ENCODE results near the gene MAPK13. TPM values are rescaled to one million over a fixed set of nuclear protein-coding genes. Genes with fewer than 3 reads are reported as not detected.

MAPK13 gene
- total RNA-seq, 1 experiment from 2014 or later = 146 TPM

DNA sequence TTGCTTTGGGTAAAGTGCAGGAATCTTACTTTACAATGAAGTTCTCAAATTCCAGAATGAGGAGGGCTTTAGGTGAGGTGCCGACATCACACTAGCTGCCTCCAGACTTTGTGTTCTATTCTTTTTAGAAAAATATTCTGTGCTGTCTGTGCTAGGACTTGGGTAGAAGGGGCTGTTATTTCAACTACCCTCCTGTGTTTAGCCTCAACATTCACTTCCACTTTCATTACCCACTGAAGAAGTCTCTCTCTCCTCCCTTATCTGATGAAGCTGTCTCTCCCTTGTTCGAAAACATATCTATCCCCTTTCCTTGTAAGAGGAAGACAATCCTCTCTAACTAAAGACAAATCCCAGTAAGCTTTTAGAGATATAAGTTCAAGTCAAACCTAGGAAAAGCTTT, 41.3 kb downstream of the MAPK13 start:
- DNase-seq = no peak
- intact Hi-C loops (cut with micrococcal nuclease; ENCODE audit: unreplicated experiment) = no loop called here
- ChIA-PET POLR2A (ENCODE audit: unreplicated experiment) (interaction anchor here (0.5 to 0.6 kb wide), 2 partner anchors 77 to 242 kb away, joined by 6 read pairs; no protein-coding TSS in a partner anchor), CTCF (no interaction called here)
- no peaks in the 10 kb centered on the region for H3K9me3 ChIP-seq (ENCODE audit: insufficient read depth, low read depth)
- no peaks in the 10 kb centered on the region for H3K79me2 ChIP-seq (ENCODE audit: low read depth)
- H2AFZ ChIP-seq = no peak overlapping the region
- H3F3A ChIP-seq (ENCODE audit: insufficient read depth, low read depth) = no peaks in the 10 kb centered on the region; the same call in 1 of the 2 replicates
- no peak overlapping the region for H3K27ac ChIP-seq
- H3K4me2 ChIP-seq = no peak overlapping the region
- H3K27me3 ChIP-seq (ENCODE audit: insufficient read depth, low read depth) = no peaks in the 10 kb centered on the region
- BruUV-seq (replicated peaks) = no TSS peak
- H4K20me1 ChIP-seq (ENCODE audit: insufficient read depth) = no peaks in the 10 kb centered on the region
- no peak for TF ChIP-seq EZH2 (IDR thresholded peaks at IDR 0.05; ENCODE audit: low read depth)
- TF ChIP-seq, protein P1, sequence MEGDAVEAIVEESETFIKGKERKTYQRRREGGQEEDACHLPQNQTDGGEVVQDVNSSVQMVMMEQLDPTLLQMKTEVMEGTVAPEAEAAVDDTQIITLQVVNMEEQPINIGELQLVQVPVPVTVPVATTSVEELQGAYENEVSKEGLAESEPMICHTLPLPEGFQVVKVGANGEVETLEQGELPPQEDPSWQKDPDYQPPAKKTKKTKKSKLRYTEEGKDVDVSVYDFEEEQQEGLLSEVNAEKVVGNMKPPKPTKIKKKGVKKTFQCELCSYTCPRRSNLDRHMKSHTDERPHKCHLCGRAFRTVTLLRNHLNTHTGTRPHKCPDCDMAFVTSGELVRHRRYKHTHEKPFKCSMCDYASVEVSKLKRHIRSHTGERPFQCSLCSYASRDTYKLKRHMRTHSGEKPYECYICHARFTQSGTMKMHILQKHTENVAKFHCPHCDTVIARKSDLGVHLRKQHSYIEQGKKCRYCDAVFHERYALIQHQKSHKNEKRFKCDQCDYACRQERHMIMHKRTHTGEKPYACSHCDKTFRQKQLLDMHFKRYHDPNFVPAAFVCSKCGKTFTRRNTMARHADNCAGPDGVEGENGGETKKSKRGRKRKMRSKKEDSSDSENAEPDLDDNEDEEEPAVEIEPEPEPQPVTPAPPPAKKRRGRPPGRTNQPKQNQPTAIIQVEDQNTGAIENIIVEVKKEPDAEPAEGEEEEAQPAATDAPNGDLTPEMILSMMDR (conservative IDR thresholded peaks at IDR 0.05) = no peak
- H3K4me3 ChIP-seq = no peak overlapping the region
- no peaks in the 10 kb centered on the region for H3K36me3 ChIP-seq (ENCODE audit: low read depth)
- H3K9me2 ChIP-seq (ENCODE audit: insufficient read depth) = peaks cover 5% of the 10 kb centered on the region; the same call in 1 of the 2 replicates
- H3K4me1 ChIP-seq (replicated peaks; ENCODE audit: insufficient read depth) = no peaks in the 10 kb centered on the region

DNA sequence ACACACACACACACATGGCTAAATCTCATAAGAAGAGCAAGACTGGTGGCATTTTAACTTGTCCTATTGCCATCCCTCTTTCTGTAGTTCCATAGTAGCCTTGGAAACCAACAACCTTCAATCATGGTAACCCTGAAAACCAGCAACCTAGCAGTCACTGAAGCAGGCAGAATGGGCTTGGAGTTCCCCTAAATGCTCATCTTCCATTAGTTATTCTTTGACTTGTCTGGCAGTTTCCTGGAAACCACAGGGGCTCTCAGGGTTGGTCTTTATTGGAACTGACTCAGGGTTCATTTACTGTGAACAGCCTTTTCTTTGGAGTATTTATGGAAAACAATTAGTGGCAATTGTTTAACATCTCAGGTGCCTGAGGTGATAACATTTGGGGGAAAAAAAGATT, 46.9 kb downstream of the MAPK13 start:
- ChIA-PET CTCF (no interaction called here), POLR2A (ENCODE audit: unreplicated experiment) (no interaction called here)
- no peaks in the 10 kb centered on the region for H3F3A ChIP-seq (ENCODE audit: insufficient read depth, low read depth)
- H3K36me3 ChIP-seq (ENCODE audit: low read depth) = 0 out of 2 replicates have a peak, but pooled peaks cover 3% of the 10 kb centered on the region
- H3K4me2 ChIP-seq = no peak overlapping the region
- no peak overlapping the region for H2AFZ ChIP-seq
- H3K4me1 ChIP-seq (replicated peaks; ENCODE audit: insufficient read depth) = no peaks in the 10 kb centered on the region
- no peaks in the 10 kb centered on the region for H3K27me3 ChIP-seq (ENCODE audit: insufficient read depth, low read depth)
- peaks cover 7% of the 10 kb centered on the region; the same call in 1 of the 2 replicates for H3K9me3 ChIP-seq (ENCODE audit: insufficient read depth, low read depth)
- peaks cover 5% of the 10 kb centered on the region; the same call in 1 of the 2 replicates for H3K9me2 ChIP-seq (ENCODE audit: insufficient read depth)
- TF ChIP-seq, protein P1 (conservative IDR thresholded peaks at IDR 0.05) = no peak
- TF ChIP-seq EZH2 (IDR thresholded peaks at IDR 0.05; ENCODE audit: low read depth) = no peak
- intact Hi-C loops (cut with micrococcal nuclease; ENCODE audit: unreplicated experiment) = no loop called here
- H4K20me1 ChIP-seq (ENCODE audit: insufficient read depth) = no peaks in the 10 kb centered on the region
- H3K27ac ChIP-seq = no peak overlapping the region
- no TSS peak for BruUV-seq (replicated peaks)
- no peak for DNase-seq
- no peak overlapping the region for H3K4me3 ChIP-seq
- H3K79me2 ChIP-seq (ENCODE audit: low read depth) = no peaks in the 10 kb centered on the region

DNA sequence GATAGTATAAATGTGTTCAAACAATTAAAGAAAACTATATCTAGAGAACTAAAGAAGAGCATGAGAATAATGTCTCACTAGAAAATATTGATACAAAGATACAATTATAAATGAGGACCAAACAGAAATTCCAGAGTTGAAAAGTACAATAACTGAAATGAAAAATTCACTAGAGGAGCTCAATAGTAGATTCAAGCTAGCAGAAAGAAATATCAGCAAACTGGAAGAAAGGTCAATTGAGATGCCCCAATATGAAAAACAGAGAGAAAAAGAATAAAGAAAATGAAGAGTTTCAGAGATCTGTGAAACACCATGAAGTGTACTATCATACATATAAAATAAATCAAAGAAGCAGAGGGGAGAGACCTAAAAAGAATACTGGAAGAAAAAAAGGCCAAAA, 48.2 kb downstream of the MAPK13 start:
- Histone ChIP-seq H3K27ac (no peak overlapping the region), H3K4me1 (replicated peaks; ENCODE audit: insufficient read depth) (no peaks in the 10 kb centered on the region), H3K9me3 (ENCODE audit: insufficient read depth, low read depth) (peaks cover 7% of the 10 kb centered on the region; the same call in 1 of the 2 replicates), H3K27me3 (ENCODE audit: insufficient read depth, low read depth) (no peaks in the 10 kb centered on the region), H3F3A (ENCODE audit: insufficient read depth, low read depth) (no peaks in the 10 kb centered on the region; the same call in 1 of the 2 replicates), H3K4me3 (no peak overlapping the region), H3K36me3 (ENCODE audit: low read depth) (0 out of 2 replicates have a peak, but pooled peaks cover 3% of the 10 kb centered on the region), H3K4me2 (no peak overlapping the region), H3K79me2 (ENCODE audit: low read depth) (no peaks in the 10 kb centered on the region), H3K9me2 (ENCODE audit: insufficient read depth) (peaks cover 5% of the 10 kb centered on the region; the same call in 1 of the 2 replicates), H4K20me1 (ENCODE audit: insufficient read depth) (no peaks in the 10 kb centered on the region), H2AFZ (no peak overlapping the region)
- ChIA-PET CTCF (no interaction called here), POLR2A (ENCODE audit: unreplicated experiment) (no interaction called here)
- intact Hi-C loops (cut with micrococcal nuclease; ENCODE audit: unreplicated experiment) = no loop called here
- no TSS peak for BruUV-seq (replicated peaks)
- no peak for TF ChIP-seq EZH2 (IDR thresholded peaks at IDR 0.05; ENCODE audit: low read depth)
- TF ChIP-seq, protein P1 (conservative IDR thresholded peaks at IDR 0.05) = no peak
- DNase-seq = no peak

Measured in PC-9 (cell line).